AG10803 (cell line): ENCODE measurements around the gene UBE2J2.

ENCODE experiments used
- DNase-seq: peaks from one replicate; pipeline ENCODE4 v3.0.0; 2010; ENCODE audit warnings: low read depth
- H3K4me3 ChIP-seq: 2 replicates; pipeline ENCODE4 v1.5.1; 2011; ENCODE audit warnings: mild to moderate bottlenecking, low read length, control low read depth
- TF ChIP-seq, protein P1 (sequence below): conservative IDR thresholded peaks from 2 replicates; pipeline ENCODE4 v1.5.1; 2011; ENCODE audit warnings: mild to moderate bottlenecking, low read length, control low read depth, inconsistent platforms

The UBE2J2 gene

DNA sequence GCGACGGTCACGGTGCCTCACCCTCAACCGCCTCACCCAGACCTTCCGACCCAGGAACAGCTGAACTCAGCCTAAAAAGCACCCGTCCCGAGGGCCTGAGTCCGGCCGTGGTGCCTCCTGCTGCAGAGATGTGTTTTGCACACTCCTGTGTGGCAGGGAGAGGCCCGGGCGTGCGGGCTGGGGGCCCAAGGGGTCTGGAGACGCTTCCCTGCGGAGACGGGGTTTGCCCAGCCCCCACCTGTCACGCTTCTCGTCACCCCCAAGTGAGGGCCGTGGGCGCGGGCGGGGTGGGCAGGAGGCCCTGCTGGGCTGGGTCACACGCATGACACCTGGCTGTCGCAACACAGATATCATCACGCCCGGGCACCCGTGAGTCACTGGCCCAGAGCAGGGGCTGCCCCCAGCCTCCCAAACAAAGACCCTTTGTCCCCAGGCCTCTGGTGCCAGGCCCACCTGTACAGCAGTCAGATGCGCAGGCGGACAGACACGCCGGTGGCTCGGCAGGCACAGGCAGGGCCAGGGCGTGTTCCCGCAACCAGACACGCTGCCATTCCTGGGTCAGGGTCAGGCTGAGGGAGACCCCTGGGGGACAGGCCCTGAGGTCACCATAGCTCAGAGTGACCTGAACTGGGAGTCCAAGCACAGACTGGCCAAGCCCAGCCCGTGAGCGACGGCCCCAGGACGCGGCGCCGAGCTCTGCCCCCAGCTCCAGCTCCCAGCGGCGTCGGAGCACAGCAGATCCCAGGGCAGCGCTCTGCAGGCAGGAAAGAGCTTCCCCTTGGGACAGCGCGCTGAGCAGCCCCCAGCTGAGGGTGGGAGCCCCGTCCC lies 35.6 kb downstream of the UBE2J2 start:
- no peak overlapping the region for H3K4me3 ChIP-seq
- no peak for DNase-seq
- TF ChIP-seq, protein P1, sequence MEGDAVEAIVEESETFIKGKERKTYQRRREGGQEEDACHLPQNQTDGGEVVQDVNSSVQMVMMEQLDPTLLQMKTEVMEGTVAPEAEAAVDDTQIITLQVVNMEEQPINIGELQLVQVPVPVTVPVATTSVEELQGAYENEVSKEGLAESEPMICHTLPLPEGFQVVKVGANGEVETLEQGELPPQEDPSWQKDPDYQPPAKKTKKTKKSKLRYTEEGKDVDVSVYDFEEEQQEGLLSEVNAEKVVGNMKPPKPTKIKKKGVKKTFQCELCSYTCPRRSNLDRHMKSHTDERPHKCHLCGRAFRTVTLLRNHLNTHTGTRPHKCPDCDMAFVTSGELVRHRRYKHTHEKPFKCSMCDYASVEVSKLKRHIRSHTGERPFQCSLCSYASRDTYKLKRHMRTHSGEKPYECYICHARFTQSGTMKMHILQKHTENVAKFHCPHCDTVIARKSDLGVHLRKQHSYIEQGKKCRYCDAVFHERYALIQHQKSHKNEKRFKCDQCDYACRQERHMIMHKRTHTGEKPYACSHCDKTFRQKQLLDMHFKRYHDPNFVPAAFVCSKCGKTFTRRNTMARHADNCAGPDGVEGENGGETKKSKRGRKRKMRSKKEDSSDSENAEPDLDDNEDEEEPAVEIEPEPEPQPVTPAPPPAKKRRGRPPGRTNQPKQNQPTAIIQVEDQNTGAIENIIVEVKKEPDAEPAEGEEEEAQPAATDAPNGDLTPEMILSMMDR, result no peak

DNA sequence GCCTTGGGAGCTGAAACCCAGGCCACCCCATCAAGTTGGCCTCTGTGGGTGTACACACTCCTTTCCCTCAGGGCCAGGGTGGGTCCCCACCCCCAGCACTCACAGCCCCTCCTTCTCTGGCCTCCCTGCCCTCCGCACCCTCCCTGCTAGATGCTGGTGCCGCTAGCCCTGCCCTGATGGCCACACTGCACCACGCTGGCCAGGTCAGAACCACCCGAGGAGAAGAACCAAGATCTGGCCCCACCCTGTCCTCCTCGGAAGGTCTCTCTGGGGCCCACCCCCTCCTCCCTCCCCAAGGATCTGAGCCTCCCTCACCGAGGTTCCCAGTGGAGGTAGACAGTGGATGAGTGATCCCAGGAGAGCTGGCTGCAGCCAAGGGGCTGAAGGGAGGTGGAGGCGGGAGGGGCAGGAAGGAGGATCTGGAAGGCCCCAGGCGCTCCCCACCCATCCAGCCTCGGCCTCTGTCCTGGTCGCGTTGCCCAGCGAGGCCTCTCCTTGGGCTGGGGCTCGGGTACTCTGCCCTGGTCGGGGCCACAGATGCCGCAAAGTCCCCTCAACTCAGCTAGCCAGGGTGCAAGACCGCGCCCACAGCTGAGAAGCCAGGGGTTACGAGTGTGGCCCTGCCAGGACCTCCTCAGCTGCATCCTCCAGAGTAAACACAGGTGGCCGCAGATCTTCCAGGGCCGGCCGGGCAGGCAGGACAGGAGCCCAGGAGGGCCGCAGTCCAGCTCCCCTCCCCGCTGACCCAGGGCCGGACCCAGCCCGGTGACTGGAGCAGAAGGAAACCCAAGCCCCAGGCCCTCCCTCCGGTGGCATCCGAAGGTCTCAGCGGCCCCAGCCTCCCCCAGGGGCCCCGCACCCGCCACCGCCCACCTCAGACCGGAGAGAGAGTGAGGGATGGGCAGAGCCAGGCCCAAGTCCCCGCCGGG lies 36.4 kb downstream of the UBE2J2 start:
- DNase-seq, result no peak
- TF ChIP-seq, protein P1, result no peak
- H3K4me3 ChIP-seq, result no peak overlapping the region

DNA sequence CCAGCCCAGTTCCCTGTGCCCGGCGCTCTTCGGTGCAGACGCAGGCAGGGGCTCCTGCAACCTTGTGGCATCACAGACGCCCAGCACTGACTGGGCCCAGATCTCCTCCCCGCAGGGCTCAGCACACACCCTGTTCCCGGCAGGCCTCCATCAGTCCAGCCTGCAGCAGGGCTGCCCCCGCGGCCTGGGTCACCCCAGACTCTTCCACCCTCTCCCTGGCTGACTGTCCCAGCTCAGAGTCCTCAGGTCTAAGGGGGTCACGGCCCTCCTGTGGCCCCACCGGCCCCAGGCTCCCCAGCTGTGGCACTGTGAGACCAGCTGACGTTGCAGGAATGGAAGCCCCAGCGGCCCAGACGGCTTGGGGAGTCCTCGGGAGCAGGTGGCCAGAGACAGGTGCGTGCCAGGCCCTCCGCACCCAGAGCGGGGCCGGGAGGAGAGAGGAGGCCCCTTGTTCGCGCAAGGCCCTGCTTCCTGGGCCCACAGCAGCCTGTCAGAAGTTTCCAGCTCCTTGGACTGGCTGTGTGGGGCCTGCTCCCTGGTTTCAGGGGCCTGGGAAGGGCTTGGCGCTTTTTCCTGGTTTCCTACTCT lies 37.4 kb downstream of the UBE2J2 start:
- TF ChIP-seq, protein P1, result no peak
- no peak overlapping the region for H3K4me3 ChIP-seq
- no peak for DNase-seq

DNA sequence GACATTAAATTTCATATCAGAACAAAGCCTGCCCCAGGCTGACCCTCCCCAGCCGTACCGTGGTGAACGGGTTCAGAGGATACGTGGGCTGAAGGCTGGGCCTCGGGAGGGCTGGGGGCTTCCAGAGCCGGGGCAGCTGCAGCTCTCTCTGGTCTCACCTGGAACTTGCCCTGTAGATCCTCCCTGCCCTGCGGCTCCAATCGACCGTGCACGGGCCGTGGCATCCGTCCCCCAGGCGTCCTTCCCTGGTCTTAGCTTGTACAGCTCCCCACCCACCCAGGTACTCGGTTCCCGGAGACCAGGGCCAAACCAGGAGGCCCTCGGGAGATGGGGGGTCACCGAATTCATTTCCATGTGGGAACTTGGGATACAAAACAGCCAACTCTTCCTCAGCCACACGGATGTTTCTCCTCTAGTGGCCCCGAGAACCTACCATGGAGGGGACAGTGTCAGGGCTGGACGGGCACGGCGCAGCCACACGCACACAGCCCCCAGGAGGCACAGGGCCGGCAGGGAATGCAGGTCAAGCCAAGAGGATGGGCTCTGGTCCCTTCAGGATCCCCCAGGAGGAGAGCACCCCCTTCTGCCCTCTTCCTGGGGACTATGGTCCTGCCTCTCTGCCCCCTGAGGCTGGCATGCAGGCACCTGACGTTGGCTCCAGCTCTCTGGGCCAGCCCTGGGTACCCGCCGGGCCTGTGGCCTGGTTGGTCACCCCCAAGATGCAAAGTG lies 38.5 kb downstream of the UBE2J2 start:
- DNase-seq, result no peak
- TF ChIP-seq, protein P1, result no peak

DNA sequence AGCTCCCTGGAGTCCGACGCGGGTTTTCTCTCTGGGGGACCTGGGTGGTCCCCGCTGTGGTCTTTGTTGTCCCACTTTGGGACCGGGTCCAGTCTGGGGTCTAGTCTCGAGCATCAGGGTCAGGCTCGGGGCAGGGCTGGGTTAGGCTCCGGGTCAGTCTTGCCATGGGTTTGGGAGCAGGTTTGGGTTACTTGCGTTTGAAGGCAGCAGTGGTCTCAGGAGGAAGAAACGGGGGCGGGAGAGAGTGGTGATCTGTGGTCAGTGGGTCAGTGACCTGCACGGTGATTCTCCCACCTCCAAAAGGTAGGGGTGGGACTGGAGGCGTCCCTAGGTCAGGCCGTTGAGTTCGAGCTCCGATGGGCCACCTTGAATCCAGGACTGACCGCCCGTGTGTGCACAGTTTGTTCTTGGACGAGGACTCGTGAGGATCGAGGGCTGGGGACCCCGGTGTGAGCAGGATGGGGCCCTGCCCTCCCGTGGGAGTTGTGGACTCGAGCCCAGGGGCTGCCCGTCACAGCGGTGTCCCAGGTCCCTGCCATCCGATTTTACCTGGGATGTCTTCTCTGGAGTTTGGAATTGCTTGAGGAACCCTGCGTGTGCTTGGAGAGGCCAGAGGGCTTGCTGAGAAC lies 39.4 kb downstream of the UBE2J2 start:
- no peak for DNase-seq

More for the DNA sequence above, 38.5 kb downstream of the UBE2J2 start:
- H3K4me3 ChIP-seq, result no peak overlapping the region

DNA sequence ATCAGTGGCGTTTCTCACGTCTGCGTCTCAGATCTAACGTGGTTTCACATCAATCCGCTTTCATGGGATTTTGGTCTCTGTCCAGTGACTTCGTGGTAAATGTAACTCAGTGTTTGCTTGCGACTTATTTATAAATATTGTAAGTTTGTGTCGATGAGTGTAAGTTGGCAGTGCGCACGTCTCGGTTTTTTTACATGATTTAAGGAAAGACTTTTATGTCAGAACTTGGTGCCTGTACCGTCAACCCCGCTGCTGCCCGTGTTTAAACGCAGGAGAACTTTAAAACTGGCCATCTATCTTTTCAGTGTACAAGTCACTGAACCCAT lies 40.1 kb downstream of the UBE2J2 start:
- no peak for DNase-seq
- TF ChIP-seq, protein P1, result no peak
- no peak overlapping the region for H3K4me3 ChIP-seq

More for the DNA sequence above, 39.4 kb downstream of the UBE2J2 start:
- TF ChIP-seq, protein P1, result no peak
- H3K4me3 ChIP-seq, result no peak overlapping the region
